SK-N-SH treated with all-trans-retinoic acid at 6 μM for 48 hours (cell line): ENCODE measurements around the gene SAMD4A.

Experiments
- CREB5 ChIP-seq: fragments of 250-450 bp; sonication (Bioruptor Pico); IDR thresholded peaks from 2 replicates; pipeline ENCODE4 v1.5.1; 2020; ENCODE audit warnings: low read depth, mild to moderate bottlenecking, moderate library complexity
- PATZ1 ChIP-seq: fragments of 250-450 bp; sonication (Bioruptor Pico); IDR thresholded peaks from 2 replicates; pipeline ENCODE4 v1.8.0; 2020; ENCODE audit warnings: mild to moderate bottlenecking, moderate library complexity, borderline replicate concordance
- PPARA ChIP-seq: fragments of 250-450 bp; sonication (Bioruptor Pico); IDR thresholded peaks from 2 replicates; pipeline ENCODE4 v1.5.0; 2020; ENCODE audit warnings: mild to moderate bottlenecking, borderline replicate concordance
- RARB ChIP-seq: fragments of 250-450 bp; sonication (Bioruptor Pico); IDR thresholded peaks from 2 replicates; pipeline ENCODE4 v1.8.0; 2021; ENCODE audit warnings: mild to moderate bottlenecking, moderate library complexity
- TSHZ2 ChIP-seq: fragments of 250-450 bp; sonication (Bioruptor Pico); IDR thresholded peaks from 2 replicates; pipeline ENCODE4 v1.5.0; 2020; ENCODE audit warnings: mild to moderate bottlenecking, moderate library complexity
- ZC3H10 ChIP-seq: fragments of 250-450 bp; sonication (Bioruptor Pico); IDR thresholded peaks from 2 replicates; pipeline ENCODE4 v1.5.1; 2021; ENCODE audit warnings: mild to moderate bottlenecking, moderate library complexity
- ZFP3 ChIP-seq: fragments of 250-450 bp; sonication (Bioruptor Pico); IDR thresholded peaks from 2 replicates; pipeline ENCODE4 v1.5.0; 2020; ENCODE audit warnings: mild to moderate bottlenecking, moderate library complexity
- ZFP30 ChIP-seq: fragments of 450-650 bp; formaldehyde crosslinking; IDR thresholded peaks from 2 replicates; pipeline ENCODE4 v1.5.0; 2022; ENCODE audit warnings: mild to moderate bottlenecking, moderate library complexity
- ZNF565 ChIP-seq: fragments of 450-650 bp; formaldehyde crosslinking; conservative IDR thresholded peaks from 2 replicates; pipeline ENCODE4 v1.5.0; 2020; ENCODE audit warnings: low read depth, mild to moderate bottlenecking, moderate library complexity

GRCh38 chr14:54708982-54709381 lies 142.1 kb downstream of the SAMD4A start:
- TF ChIP-seq ZC3H10 (CRISPR knock-in tag): no peak
- no peak for TF ChIP-seq CREB5 (CRISPR knock-in tag)
- TF ChIP-seq RARB: no peak
- no peak for TF ChIP-seq PPARA (CRISPR knock-in tag)
- TF ChIP-seq TSHZ2 (CRISPR knock-in tag): no peak
- no peak for TF ChIP-seq ZFP3 (CRISPR knock-in tag)
- no peak for TF ChIP-seq PATZ1 (CRISPR knock-in tag)
- no peak for TF ChIP-seq ZFP30
- TF ChIP-seq ZNF565 (CRISPR knock-in tag): no peak
